GM18508 (cell line): Measurements from ENCODE around the gene DCLK2.

Source experiments
- ATAC-seq: cut with Tn5 transposase; IDR thresholded peaks from one replicate; pipeline ENCODE4 v1.9.1; 2021; ENCODE audit warnings: moderate number of reproducible peaks; ENCODE audit not compliant: insufficient read depth, unreplicated experiment

DCLK2 gene

GRCh38 chr4:150231107-150231770 lies 153.0 kb downstream of the DCLK2 start:
- ATAC-seq: no peak

GRCh38 chr4:150232029-150232428 lies 153.8 kb downstream of the DCLK2 start:
- ATAC-seq: no peak

GRCh38 chr4:150234246-150234645 lies 156.0 kb downstream of the DCLK2 start:
- no peak for ATAC-seq

- ATAC-seq: no peak
Observed at GRCh38 chr4:150235317-150235716, 157.1 kb downstream of the DCLK2 start.

- no peak for ATAC-seq
Observed at GRCh38 chr4:150235808-150236271, 157.6 kb downstream of the DCLK2 start.

- ATAC-seq: no peak
Observed at GRCh38 chr4:150236626-150237025, 158.4 kb downstream of the DCLK2 start.

- ATAC-seq: no peak
Observed at GRCh38 chr4:150237110-150237872, 159.0 kb downstream of the DCLK2 start.

- ATAC-seq: no peak
Observed at GRCh38 chr4:150238591-150238990, 160.3 kb downstream of the DCLK2 start.

- ATAC-seq: no peak
Observed at GRCh38 chr4:150240011-150240410, 161.8 kb downstream of the DCLK2 start.

- ATAC-seq: no peak
Observed at GRCh38 chr4:150242820-150243458, 164.7 kb downstream of the DCLK2 start.

GRCh38 chr4:150243932-150244331 lies 165.7 kb downstream of the DCLK2 start:
- ATAC-seq: no peak

- no peak for ATAC-seq
Observed at GRCh38 chr4:150244600-150244999, 166.4 kb downstream of the DCLK2 start.

- ATAC-seq: no peak
Observed at GRCh38 chr4:150247184-150247583, 168.9 kb downstream of the DCLK2 start.

GRCh38 chr4:150248181-150248580 lies 169.9 kb downstream of the DCLK2 start:
- ATAC-seq: no peak

GRCh38 chr4:150250293-150250997 lies 172.2 kb downstream of the DCLK2 start:
- ATAC-seq: no peak

- no peak for ATAC-seq
Observed at GRCh38 chr4:150250998-150251651, 172.9 kb downstream of the DCLK2 start.

GRCh38 chr4:150251752-150252190 lies 173.5 kb downstream of the DCLK2 start:
- no peak for ATAC-seq

- no peak for ATAC-seq
Observed at GRCh38 chr4:150252306-150252705, 174.1 kb downstream of the DCLK2 start.

- ATAC-seq: no peak
Observed at GRCh38 chr4:150252741-150253140, 174.5 kb downstream of the DCLK2 start.

GRCh38 chr4:150253416-150253815 lies 175.2 kb downstream of the DCLK2 start:
- no peak for ATAC-seq
